K562 (cell line): ENCODE results near the gene MYO1F. TPM values are rescaled to one million over a fixed set of nuclear protein-coding genes. Genes with fewer than 3 reads are reported as not detected.

Experiments
- ATAC-seq: fragments of 200-7000 bp; cut with Tn5 transposase; 3 replicates; pipeline ENCODE4 v1.9.1; 2020; ENCODE audit warnings: moderate library complexity
- BruUV-seq: library from RNA; stranded (reverse); fragments of 400-500 nt; replicated peaks from 2 replicates; lab custom pipeline; 2021; lab: Mats Ljungman, UMichigan
- CTCF ChIA-PET: fragments of 300-600 bp; formaldehyde crosslinking; extraction: SDS; loops from one replicate; lab custom pipeline; 2021; ENCODE audit warnings: low intra/inter-chr PET ratio; lab: Yijun Ruan, JAX
- POLR2A ChIA-PET: fragments of 300-600, 350-650 bp; sonication (Branson Sonifier 250); formaldehyde crosslinking; extraction: SDS; loops from one replicate; lab custom pipeline; 2021; ENCODE audit warnings: antibody characterized with exemption, inconsistent platforms; lab: Yijun Ruan, JAX
- DNase-seq, 4 experiments: peaks; one replicate each; pipeline versions ENCODE4 v3.0.0 to v3.0.0-alpha.2; 2011 to 2018; ENCODE audit warnings: low spot score in 3 of 4, mixed read lengths in 3 of 4; ENCODE audit errors: extremely low read depth in 1 of 4
- FAIRE-seq: peaks from 2 replicates; lab custom pipeline; 2011; peaks lifted over from hg19 to GRCh38; lab: Jason Lieb, UNC
- H2AFZ ChIP-seq: 2 replicates; pipeline ENCODE4 v1.6.0; 2011; ENCODE audit warnings: low read depth, low read length, control low read depth, inconsistent platforms
- H3K27ac ChIP-seq: fragments of 200-600 bp; 3 replicates; pipeline ENCODE4 v1.8.0; 2011; ENCODE audit warnings: low read depth, mild to moderate bottlenecking, control low read depth, inconsistent platforms, low read length, moderate library complexity, mixed read lengths; ENCODE audit errors: extremely low read depth
- H3K27me3 ChIP-seq, 2 experiments: fragments of 300-600 bp in 1 of 2; 2 replicates in 1 of 2; 3 replicates in 1 of 2; pipeline versions ENCODE4 v1.6.0 to v1.8.0; 2011; ENCODE audit warnings: inconsistent platforms in 2 of 2, low read length in 2 of 2, mild to moderate bottlenecking in 1 of 2, mixed read lengths in 1 of 2, moderate library complexity in 1 of 2; ENCODE audit not compliant: control insufficient read depth in 2 of 2, insufficient read depth in 2 of 2
- H3K36me3 ChIP-seq: fragments of 300-600 bp; 3 replicates; pipeline ENCODE4 v1.8.0; 2011; ENCODE audit warnings: mild to moderate bottlenecking, low read length, inconsistent platforms; ENCODE audit not compliant: control insufficient read depth, insufficient read depth
- H3K4me1 ChIP-seq, 2 experiments: fragments of 200-600 bp in 1 of 2; replicated peaks in 1 of 2; 2 replicates in 1 of 2; 3 replicates in 1 of 2; pipeline versions ENCODE4 v1.5.1 to v1.8.0; 2011; ENCODE audit warnings: inconsistent platforms in 2 of 2, low read length in 2 of 2, mild to moderate bottlenecking in 1 of 2, mixed read lengths in 1 of 2, moderate library complexity in 1 of 2; ENCODE audit not compliant: control insufficient read depth in 2 of 2, insufficient read depth in 2 of 2
- H3K4me2 ChIP-seq: 2 replicates; pipeline ENCODE4 v1.6.1; 2011; ENCODE audit warnings: low read length, control low read depth, inconsistent platforms, mixed read lengths; ENCODE audit not compliant: insufficient read depth
- H3K4me3 ChIP-seq: fragments of 200-600 bp; sonication (generic), shearing (Covaris generic); 2 replicates; pipeline ENCODE4 v1.5.1; 2016; ENCODE audit warnings: control low read depth, inconsistent platforms
- H3K79me2 ChIP-seq: fragments of 200-600 bp; 3 replicates; pipeline ENCODE4 v1.8.0; 2011; ENCODE audit warnings: low read length, inconsistent platforms; ENCODE audit not compliant: control insufficient read depth, insufficient read depth
- H3K9ac ChIP-seq, 2 experiments: 2 replicates each; pipeline versions ENCODE4 v1.6.0 to v1.6.1; 2011; ENCODE audit warnings: low read depth in 2 of 2, low read length in 2 of 2, control low read depth in 1 of 2, inconsistent platforms in 1 of 2, mild to moderate bottlenecking in 1 of 2, mixed read lengths in 1 of 2; ENCODE audit not compliant: insufficient read depth in 1 of 2
- H3K9me1 ChIP-seq: one replicate; pipeline ENCODE4 v1.6.0; 2011; ENCODE audit warnings: inconsistent platforms, mild to moderate bottlenecking, low read length, moderate library complexity; ENCODE audit not compliant: control insufficient read depth, insufficient read depth
- H3K9me3 ChIP-seq: replicated peaks from 2 replicates; pipeline ENCODE4 v1.5.1; 2011; ENCODE audit warnings: low read depth, low read length, inconsistent platforms; ENCODE audit not compliant: control insufficient read depth, insufficient read depth
- H4K20me1 ChIP-seq: replicated peaks from 2 replicates; pipeline ENCODE4 v1.6.1; 2011; ENCODE audit warnings: low read length, inconsistent platforms, mixed read lengths; ENCODE audit not compliant: control insufficient read depth, insufficient read depth
- CBX3 ChIP-seq, 2 experiments: IDR thresholded peaks; 1 replicate in 1 of 2; 2 replicates in 1 of 2; pipeline ENCODE4 v1.6.1; 2012; ENCODE audit warnings: inconsistent platforms in 2 of 2, low read length in 2 of 2, borderline replicate concordance in 1 of 2, control low read depth in 1 of 2
- ELK3 ChIP-seq: fragments of 450-650 bp; formaldehyde crosslinking; IDR thresholded peaks from 2 replicates; pipeline ENCODE4 v1.4.0; 2020; ENCODE audit warnings: mild to moderate bottlenecking
- NFRKB ChIP-seq: fragments of 450-650 bp; IDR thresholded peaks from 2 replicates; pipeline ENCODE4 v1.6.1; 2016; ENCODE audit warnings: low read depth
- RBM25 ChIP-seq: fragments of 200-400 bp; formaldehyde crosslinking; IDR thresholded peaks from 2 replicates; pipeline ENCODE4 v1.6.1; 2018; ENCODE audit warnings: low read length, low read depth, moderate library complexity; ENCODE audit not compliant: severe bottlenecking
- TBL1XR1 ChIP-seq, 2 experiments: IDR thresholded peaks; 2 replicates each; pipeline ENCODE4 v1.6.1; 2012; ENCODE audit warnings: improper control_type of control experiment in 2 of 2, low read length in 2 of 2, mild to moderate bottlenecking in 1 of 2
- TCF3 ChIP-seq: sonication (generic); formaldehyde crosslinking; IDR thresholded peaks from 2 replicates; pipeline ENCODE4 v1.4.0; 2020; ENCODE audit warnings: mild to moderate bottlenecking, missing genetic modification reagents
- TRIM28 ChIP-seq: fragments of 450-650 bp; IDR thresholded peaks from 2 replicates; pipeline ENCODE4 v1.6.1; 2017
- WGBS: fragments of 100-300 bp; shearing (Covaris generic); methylation state at CpG from one replicate; pipeline ENCODE4 v1.1.6; 2016; ENCODE audit warnings: low coverage, mixed read lengths; ENCODE audit not compliant: insufficient coverage; ENCODE audit errors: missing lambda C conversion rate; 5-methylcytosine and 5-hydroxymethylcytosine counted together
- in situ Hi-C: fragments of 300-500 bp; cut with MboI; formaldehyde crosslinking; loops from 4 replicates; pipeline ENCODE4 v1.15.0; 2018; ENCODE audit warnings: inconsistent platforms, mixed read lengths
- intact Hi-C: fragments of 100-400 bp; cut with micrococcal nuclease; formaldehyde crosslinking; loops from 2 replicates; pipeline ENCODE4 v1.14.2; 2022
- polyA plus RNA-seq, 8 experiments: library from polyadenylated mRNA; depleted of rRNA in 4 of 8; stranded (reverse) in 5 of 8; unstranded in 3 of 8; fragments of >200 nt; fragmentation: Nextera tagmentation in 2 of 8; fragmentation: Illumina TruSeq in 1 of 8; extraction: Ambion mirVana in 2 of 8; extraction: Trizol in 1 of 8; gene quantifications; 2 replicates each; pipeline versions ENCODE4 v1.2.1 to v1.2.3, GENCODE V29; 2011 to 2014; ENCODE audit warnings: inconsistent platforms in 1 of 8, missing spikeins in 1 of 8
- total RNA-seq, 7 experiments: library from RNA; depleted of rRNA in 6 of 7; stranded (reverse); fragments of >200 nt in 6 of 7; fragmentation: Illumina TruSeq in 2 of 7; extraction: Trizol in 2 of 7; gene quantifications; 2 replicates each; pipeline versions ENCODE4 v1.2.1 to v1.2.3, GENCODE V29; 2011 to 2021; ENCODE audit warnings: low replicate concordance in 1 of 7
- TF ChIP-seq, protein P1 (sequence below): fragments of 450-650 bp; formaldehyde crosslinking; conservative IDR thresholded peaks from 2 replicates; pipeline ENCODE4 v1.4.0; 2022; ENCODE audit warnings: mild to moderate bottlenecking, missing genetic modification characterization
- TF ChIP-seq, protein P2 (sequence below): fragments of 250-450 bp; sonication (Bioruptor Pico); IDR thresholded peaks from 2 replicates; pipeline ENCODE4 v1.8.0; 2021; ENCODE audit warnings: mild to moderate bottlenecking, moderate library complexity

MYO1F gene
- total and polyA plus RNA-seq, 9 of the 15 experiments (the other 6 are each of a cell fraction or from before 2014, with no cell fraction given) = 0.78 to 9.4 (median 4.3) TPM

- Histone ChIP-seq H3K9me3 (no peaks in the 10 kb centered on the region), H3K36me3 (no peaks in the 10 kb centered on the region), H3K79me2 (no peaks in the 10 kb centered on the region), H3K27me3 (peaks cover 3 to 32% of the 10 kb centered on the region in 2 experiments; a peak in 4 of 5 replicates), H3K9ac (peak overlapping the region in 1 of 2 experiments; percentile 61; a peak in 2 of 4 replicates), H3K4me1 (peaks cover 6 to 29% of the 10 kb centered on the region in 2 experiments; a peak in 3 of 5 replicates)
- WGBS = 55% methylated on average over 4 of the region's 5 CpGs
- DNase-seq = no peak
- FAIRE-seq = peak; percentile 65
- TF ChIP-seq TCF3 (CRISPR knock-in tag) = no peak
- TF ChIP-seq, protein P1, sequence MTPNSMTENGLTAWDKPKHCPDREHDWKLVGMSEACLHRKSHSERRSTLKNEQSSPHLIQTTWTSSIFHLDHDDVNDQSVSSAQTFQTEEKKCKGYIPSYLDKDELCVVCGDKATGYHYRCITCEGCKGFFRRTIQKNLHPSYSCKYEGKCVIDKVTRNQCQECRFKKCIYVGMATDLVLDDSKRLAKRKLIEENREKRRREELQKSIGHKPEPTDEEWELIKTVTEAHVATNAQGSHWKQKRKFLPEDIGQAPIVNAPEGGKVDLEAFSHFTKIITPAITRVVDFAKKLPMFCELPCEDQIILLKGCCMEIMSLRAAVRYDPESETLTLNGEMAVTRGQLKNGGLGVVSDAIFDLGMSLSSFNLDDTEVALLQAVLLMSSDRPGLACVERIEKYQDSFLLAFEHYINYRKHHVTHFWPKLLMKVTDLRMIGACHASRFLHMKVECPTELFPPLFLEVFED (CRISPR knock-in tag) = 0 out of 2 replicates have a peak, but pooled peaks have one; percentile 30
- TF ChIP-seq, all 486 proteins: peak for 1
- POLR2A ChIA-PET = no interaction called here
- Histone ChIP-seq H3K4me3 (no peak overlapping the region), H2AFZ (no peak overlapping the region), H3K27ac (no peak overlapping the region; the same call in 2 of the 3 replicates), H4K20me1 (no peaks in the 10 kb centered on the region), H3K9me1 (no peaks in the 10 kb centered on the region), H3K4me2 (no peak overlapping the region)
- no peak; the same call in 2 of the 3 replicates for ATAC-seq
- in situ Hi-C loops (no loop called here), intact Hi-C loops (no loop called here)
- CTCF ChIA-PET = no interaction called here
- no TSS peak for BruUV-seq
Observed at GRCh38 chr19:8608941-8609278, 31.7 kb upstream of the MYO1F start.

DNA sequence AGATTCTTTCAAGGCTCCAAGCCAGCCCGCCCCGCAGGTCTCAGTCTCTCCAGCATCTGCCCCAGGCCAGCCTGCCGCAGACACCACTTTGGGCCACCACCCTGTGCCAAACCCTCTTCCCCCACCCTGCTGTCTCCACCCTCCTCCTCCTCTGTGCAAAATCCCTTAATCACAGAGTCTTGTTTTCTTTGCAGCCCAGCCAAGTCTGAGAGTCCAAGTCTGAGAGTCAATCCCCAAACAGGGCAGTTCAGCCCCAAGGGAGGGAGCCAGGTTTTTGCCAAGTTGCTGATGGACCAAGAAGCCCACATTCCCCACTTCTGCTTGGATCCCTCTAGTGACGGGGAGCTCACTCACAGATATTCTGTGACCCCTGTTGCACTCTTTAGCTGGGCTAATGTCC lies 30.1 kb upstream of the MYO1F start:
- WGBS = 45% methylated on average over 4 of the region's 4 CpGs
- TF ChIP-seq, protein P2, sequence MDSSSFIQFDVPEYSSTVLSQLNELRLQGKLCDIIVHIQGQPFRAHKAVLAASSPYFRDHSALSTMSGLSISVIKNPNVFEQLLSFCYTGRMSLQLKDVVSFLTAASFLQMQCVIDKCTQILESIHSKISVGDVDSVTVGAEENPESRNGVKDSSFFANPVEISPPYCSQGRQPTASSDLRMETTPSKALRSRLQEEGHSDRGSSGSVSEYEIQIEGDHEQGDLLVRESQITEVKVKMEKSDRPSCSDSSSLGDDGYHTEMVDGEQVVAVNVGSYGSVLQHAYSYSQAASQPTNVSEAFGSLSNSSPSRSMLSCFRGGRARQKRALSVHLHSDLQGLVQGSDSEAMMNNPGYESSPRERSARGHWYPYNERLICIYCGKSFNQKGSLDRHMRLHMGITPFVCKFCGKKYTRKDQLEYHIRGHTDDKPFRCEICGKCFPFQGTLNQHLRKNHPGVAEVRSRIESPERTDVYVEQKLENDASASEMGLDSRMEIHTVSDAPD (CRISPR knock-in tag) = no peak
- TF ChIP-seq CBX3 (IDR thresholded peaks at IDR 0.05; ENCODE audit: borderline replicate concordance in 1 of 2, low read length in 2 of 2) (no peak), TRIM28 (no peak), ELK3 (CRISPR knock-in tag) (no peak), TBL1XR1 (IDR thresholded peaks at IDR 0.05; ENCODE audit: low read length in 2 of 2) (no peak), NFRKB (no peak), RBM25 (peak; percentile 15)
- intact Hi-C loops = no loop called here
- H4K20me1 ChIP-seq = no peaks in the 10 kb centered on the region
- H3K9me3 ChIP-seq = no peaks in the 10 kb centered on the region
- no peaks in the 10 kb centered on the region for H3K36me3 ChIP-seq
- FAIRE-seq (no peak), DNase-seq (no peak), ATAC-seq (no peak)
- no peaks in the 10 kb centered on the region for H3K9me1 ChIP-seq
- in situ Hi-C loops = no loop called here
- no peak overlapping the region for H3K4me3 ChIP-seq
- H3K27me3 ChIP-seq = peaks cover 8 to 44% of the 10 kb centered on the region in 2 experiments; a peak in 4 of 5 replicates
- H3K27ac ChIP-seq = no peak overlapping the region
- ChIA-PET CTCF (no interaction called here), POLR2A (no interaction called here)
- no peaks in the 10 kb centered on the region for H3K79me2 ChIP-seq
- no TSS peak for BruUV-seq
- H3K9ac ChIP-seq = no peak overlapping the region
- H3K4me1 ChIP-seq = peaks cover 6 to 29% of the 10 kb centered on the region in 2 experiments; a peak in 3 of 5 replicates
- no peak overlapping the region for H2AFZ ChIP-seq
- H3K4me2 ChIP-seq = no peak overlapping the region
